MG63 (cell line): ENCODE data around the gene CRYGS. TPM values are rescaled to one million over a fixed set of nuclear protein-coding genes. Genes with fewer than 3 reads are reported as not detected.
"Not testable (repeated sequence)": the region's sequence is repeated elsewhere in the genome, so short reads cannot be mapped to it uniquely, and the experiment has no call there.

Source experiments
- DNase-seq: peaks from one replicate; pipeline ENCODE4 v3.0.0-alpha.2; 2020
- H3K27me3 ChIP-seq: fragments of 250-450 bp; sonication (Bioruptor Pico); 2 replicates; pipeline ENCODE4 v1.5.1; 2020; ENCODE audit warnings: mild to moderate bottlenecking, moderate library complexity
- H3K36me3 ChIP-seq: fragments of 250-450 bp; sonication (Bioruptor Pico); 2 replicates; pipeline ENCODE4 v1.5.1; 2020; ENCODE audit warnings: mild to moderate bottlenecking, moderate library complexity
- H3K4me3 ChIP-seq: fragments of 250-450 bp; sonication (Bioruptor Pico); 2 replicates; pipeline ENCODE4 v1.5.1; 2020; ENCODE audit warnings: mild to moderate bottlenecking, moderate library complexity
- H3K9me3 ChIP-seq: fragments of 250-450 bp; sonication (Bioruptor Pico); 2 replicates; pipeline ENCODE4 v1.5.1; 2020; ENCODE audit warnings: mild to moderate bottlenecking, moderate library complexity
- total RNA-seq: library from RNA; depleted of rRNA; stranded (reverse); fragments of >200 nt; shearing (Covaris generic); gene quantifications from 2 replicates; pipeline ENCODE4 v1.2.3, GENCODE V29; 2014; ENCODE audit warnings: low replicate concordance

The CRYGS gene
- total RNA-seq, 1 experiment from 2014 or later, result 0.66 TPM

DNA sequence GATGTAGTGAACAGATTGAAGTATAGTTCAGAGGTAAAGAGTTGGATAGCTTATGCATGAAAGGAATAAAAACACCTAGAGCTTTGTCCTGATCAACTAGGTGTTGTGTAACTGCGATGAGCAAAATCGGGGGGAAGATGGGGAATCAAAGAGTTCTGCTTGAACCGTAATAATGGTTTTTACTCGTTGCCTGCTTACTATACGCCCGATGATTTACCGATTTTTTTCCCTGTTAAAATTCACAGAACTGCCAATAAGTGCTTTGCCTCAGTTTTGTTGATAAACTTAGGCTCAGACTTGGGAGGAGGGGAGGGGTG lies 25.6 kb upstream of the CRYGS start:
- DNase-seq, result no peak

DNA sequence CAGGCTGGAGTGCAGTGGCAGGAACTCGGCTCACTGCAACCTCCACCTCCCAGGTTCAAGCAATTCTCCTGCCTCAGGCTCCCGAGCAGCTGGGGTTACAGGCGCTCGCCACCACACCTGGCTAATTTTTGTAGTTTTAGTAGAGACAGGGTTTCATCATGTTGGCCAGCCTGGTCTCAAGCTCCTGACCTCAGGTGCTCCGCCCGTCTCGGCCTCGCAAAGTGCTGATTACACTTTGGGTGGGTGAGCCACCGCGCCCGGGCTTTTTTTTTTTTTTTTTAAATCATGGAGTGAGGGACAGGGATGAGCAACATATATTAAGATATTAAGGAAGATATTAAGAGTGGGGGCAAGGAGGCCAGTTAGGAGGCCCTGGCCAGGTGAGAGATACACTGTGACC lies 25.2 kb upstream of the CRYGS start:
- Histone ChIP-seq H3K36me3 (peaks cover 22% of the 10 kb centered on the region), H3K4me3 (peak overlapping the region; percentile 94)
- DNase-seq, H3K9me3 ChIP-seq, H3K27me3 ChIP-seq: not testable (repeated sequence)

More for the DNA sequence above, 25.6 kb upstream of the CRYGS start:
- Histone ChIP-seq H3K4me3 (peak overlapping the region; percentile 94), H3K36me3 (peaks cover 26% of the 10 kb centered on the region), H3K9me3 (no peaks in the 10 kb centered on the region), H3K27me3 (no peaks in the 10 kb centered on the region)

DNA sequence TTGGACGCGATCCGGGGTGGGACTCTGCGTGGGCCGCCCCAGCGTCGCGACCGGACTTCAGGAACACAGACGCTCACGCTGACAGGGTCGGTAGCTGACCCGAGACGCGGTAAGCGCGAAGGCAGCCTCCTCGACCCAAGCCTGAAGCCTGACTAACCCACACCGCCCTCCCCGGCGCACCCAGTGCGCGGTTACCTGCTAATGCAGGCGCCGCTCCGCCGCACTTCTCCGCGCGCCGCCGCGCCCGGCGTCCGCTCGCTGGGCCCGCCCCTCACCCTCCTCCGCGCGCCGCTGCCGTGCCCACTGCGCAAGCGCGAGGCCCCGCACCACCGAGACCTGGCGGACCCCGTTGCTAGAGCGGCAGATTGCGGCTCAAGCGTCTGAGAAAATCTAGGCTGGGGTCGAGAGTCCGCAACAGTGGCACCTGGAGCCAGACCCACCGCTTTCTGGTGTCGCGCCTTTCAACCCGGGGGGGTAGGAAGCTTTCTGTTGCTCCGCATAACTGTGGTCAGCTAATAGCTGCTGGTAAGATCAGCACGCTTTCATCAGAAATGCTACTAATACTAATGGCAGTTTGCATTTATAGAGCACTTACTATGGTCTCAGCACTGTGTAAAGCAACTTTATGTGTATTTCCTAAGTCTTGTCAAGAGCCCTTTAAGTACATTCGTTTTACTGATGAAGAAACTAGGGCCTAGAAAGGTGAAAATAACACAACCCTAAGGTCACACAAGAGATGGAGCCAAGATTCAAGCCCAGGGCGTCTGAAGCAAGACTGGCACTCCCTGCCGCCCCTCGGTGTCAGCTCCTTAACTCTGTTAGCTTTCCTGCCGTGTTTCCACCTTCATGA lies 23.1 kb upstream of the CRYGS start, which contains the start of gene TBCCD1:
Gene TBCCD1, minus strand, starts transcription at position 268 of the 850 bp plus-strand sequence. CDS start 3,010 bp downstream, outside the sequence.
- Histone ChIP-seq H3K27me3 (no peaks in the 10 kb centered on the region), H3K9me3 (no peaks in the 10 kb centered on the region), H3K36me3 (peaks cover 6% of the 10 kb centered on the region; the same call in 1 of the 2 replicates), H3K4me3 (peak within 1 kb of the TSS; percentile 98)
- DNase-seq, result peak; percentile 88

DNA sequence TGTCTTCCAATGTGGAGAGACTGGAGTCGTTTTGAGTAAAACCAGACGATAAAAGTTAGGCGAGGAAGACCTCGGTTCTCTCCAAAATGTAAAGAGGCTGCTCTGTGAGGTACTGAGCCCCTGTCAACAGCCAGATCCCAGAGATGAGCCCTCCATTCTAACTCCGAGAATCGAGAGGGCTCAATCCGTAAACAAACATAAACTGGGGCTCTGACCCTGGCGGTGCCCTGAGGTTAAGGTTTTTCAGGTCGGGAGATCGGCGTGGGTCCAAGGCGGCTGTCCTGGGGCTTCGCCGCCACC lies 22.5 kb upstream of the CRYGS start:
- Histone ChIP-seq H3K4me3 (peak overlapping the region; percentile 98), H3K27me3 (no peaks in the 10 kb centered on the region)
- no peak for DNase-seq

DNA sequence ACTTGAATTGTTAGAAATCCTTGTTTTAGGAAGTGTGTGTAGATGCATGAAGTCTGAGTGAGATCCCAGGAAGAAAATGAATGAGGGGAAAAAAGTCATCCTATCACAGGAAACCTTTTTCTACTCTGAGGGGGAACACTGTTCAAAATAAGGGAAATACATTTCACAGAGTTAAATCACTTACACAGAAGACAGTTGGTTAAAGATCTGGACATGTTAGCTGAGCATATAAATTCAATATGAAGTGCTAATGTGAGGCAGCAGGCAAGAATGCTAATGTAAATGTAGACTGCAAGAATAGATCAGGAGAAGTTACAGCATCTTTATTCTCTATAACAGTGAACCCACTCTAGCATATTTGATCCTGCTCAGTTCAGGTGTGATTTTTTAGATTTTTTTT lies 20.4 kb upstream of the CRYGS start:
- H3K36me3 ChIP-seq, result peaks cover 11% of the 10 kb centered on the region; the same call in 1 of the 2 replicates

More for the DNA sequence above, 22.5 kb upstream of the CRYGS start:
- H3K36me3 ChIP-seq, result peaks cover 7% of the 10 kb centered on the region; the same call in 1 of the 2 replicates
- H3K9me3 ChIP-seq, result no peaks in the 10 kb centered on the region

DNA sequence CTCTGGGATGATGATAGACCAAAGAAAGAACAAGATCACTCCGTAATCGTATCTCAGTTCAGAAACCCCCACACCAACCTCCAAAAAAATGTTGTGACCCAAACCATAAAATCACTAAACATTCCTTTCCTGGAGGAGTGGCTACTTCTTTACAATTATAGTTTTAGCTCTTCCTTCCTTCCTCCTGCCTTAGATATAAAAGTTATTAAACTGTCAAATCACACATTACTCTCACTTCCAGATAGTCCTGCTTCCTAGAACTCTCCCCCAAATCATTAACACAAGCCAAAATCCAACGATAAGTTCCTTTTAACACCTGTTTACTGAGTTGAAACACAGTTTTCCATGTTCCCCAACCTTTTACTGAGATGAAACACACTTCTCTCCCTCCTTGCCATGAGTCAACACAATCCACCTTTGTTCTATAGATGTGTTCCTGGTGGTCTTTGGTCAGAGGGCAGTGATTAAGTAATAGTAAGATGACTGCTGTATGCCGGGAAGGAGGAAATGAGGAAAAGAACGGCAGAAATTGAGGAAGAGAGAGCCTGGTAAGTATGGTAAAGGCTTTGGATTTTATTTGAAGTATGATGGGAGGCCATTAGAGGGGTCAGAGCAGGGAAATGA lies 8.3 kb upstream of the CRYGS start:
- Histone ChIP-seq H3K4me3 (no peak overlapping the region), H3K9me3 (no peaks in the 10 kb centered on the region), H3K36me3 (peaks cover 41% of the 10 kb centered on the region), H3K27me3 (no peaks in the 10 kb centered on the region)
- DNase-seq, result no peak

More for the DNA sequence above, 20.4 kb upstream of the CRYGS start:
- no peak overlapping the region for H3K4me3 ChIP-seq
- no peaks in the 10 kb centered on the region for H3K27me3 ChIP-seq
- no peak for DNase-seq
- H3K9me3 ChIP-seq, result no peaks in the 10 kb centered on the region

DNA sequence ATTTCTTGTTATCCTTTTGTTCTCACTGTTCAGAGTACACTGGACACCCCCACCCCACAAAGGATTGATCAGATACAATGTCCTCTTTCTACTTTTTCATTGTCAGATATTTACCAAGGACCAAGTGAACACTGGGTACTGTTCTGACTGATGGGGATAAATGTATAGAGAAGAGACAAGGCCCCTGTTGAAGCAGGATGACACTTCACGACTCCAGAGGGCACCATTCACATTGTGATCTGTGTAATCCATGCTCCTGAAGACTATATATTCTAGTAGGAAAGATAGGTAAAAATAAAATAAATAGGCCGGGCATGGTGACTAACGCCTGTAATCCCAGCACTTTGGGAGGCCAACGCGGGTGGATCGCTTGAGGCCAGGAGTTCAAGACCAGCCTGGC lies 7.2 kb upstream of the CRYGS start:
- H3K36me3 ChIP-seq, result peaks cover 31% of the 10 kb centered on the region
- no peaks in the 10 kb centered on the region for H3K9me3 ChIP-seq
- no peak overlapping the region for H3K4me3 ChIP-seq
- no peak for DNase-seq
- H3K27me3 ChIP-seq, result no peaks in the 10 kb centered on the region

DNA sequence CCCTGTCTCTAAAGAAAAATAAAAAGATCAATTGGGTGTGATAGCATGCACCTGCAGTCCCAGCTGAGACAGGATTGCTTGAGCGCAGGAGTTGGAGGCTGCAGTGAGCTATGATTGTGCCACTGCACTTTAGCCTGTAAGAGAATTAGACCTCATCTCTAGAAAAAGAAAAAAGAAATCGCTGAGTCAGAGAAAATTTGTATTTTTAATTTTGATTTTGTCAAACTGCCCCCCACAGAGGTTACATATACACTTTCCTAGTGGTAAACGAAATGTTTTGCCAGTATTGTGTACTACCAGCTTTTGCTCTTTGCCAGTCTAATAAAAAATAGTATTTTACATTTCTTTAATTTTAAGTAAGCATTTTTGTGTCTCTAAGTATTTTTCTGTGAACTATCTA lies 5.3 kb upstream of the CRYGS start:
- Histone ChIP-seq H3K9me3 (no peaks in the 10 kb centered on the region), H3K4me3 (no peak overlapping the region), H3K27me3 (no peaks in the 10 kb centered on the region), H3K36me3 (peaks cover 13% of the 10 kb centered on the region)
- DNase-seq, result no peak

DNA sequence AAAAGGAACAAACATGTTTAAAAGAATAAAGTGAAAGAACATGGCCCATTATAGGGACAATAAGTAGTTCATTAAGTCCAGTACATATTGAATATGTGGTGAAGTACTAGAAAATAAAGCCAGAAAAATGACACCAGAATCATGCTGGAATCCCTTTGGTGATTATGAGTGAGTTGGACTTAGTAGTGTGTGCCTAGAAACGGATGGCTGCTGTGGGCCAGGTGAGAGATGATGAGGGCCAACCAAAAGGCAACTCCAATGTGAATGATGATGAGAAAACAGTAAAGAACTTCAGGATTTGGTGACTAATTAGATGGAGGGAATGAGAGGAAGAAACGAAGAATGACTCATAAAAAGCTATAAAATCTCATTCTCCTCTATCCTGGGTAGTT lies 3.3 kb downstream of the CRYGS start:
- no peak for DNase-seq
- H3K9me3 ChIP-seq, result no peaks in the 10 kb centered on the region
- no peak overlapping the region for H3K4me3 ChIP-seq
- H3K36me3 ChIP-seq, result no peaks in the 10 kb centered on the region; the same call in 1 of the 2 replicates
- no peaks in the 10 kb centered on the region for H3K27me3 ChIP-seq

DNA sequence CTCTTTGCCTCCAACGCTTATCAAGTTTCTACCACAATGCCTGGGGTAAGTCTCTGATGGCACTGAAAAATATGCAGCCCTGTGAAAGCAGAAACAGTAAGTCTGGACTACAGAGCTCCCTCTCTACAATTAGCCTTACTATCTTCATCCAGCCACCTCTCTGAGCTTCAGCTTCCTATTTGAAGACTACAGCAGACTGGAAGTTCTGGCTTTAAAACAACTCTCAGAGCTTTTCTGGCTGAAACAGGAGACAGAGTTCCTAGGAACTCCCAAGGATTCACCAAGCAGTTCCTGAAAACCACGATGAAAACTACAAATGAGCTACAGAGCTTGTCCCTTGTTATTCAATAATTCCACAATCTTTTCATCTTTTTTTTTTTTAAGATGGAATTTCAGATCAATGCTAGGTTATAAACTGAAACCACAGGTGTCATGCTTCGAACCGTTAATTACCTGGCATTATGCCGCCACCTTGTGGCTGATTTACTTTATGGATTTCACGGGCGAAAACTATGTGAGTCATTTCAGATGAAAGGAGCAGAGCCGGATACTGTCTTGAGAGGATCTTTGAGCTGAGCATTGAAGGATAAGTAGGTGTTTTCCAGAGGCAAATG lies 3.9 kb downstream of the CRYGS start:
- DNase-seq, result peak; percentile 54
- H3K9me3 ChIP-seq, result no peaks in the 10 kb centered on the region
- H3K27me3 ChIP-seq, result no peaks in the 10 kb centered on the region
- no peaks in the 10 kb centered on the region; the same call in 1 of the 2 replicates for H3K36me3 ChIP-seq
- H3K4me3 ChIP-seq, result no peak overlapping the region

DNA sequence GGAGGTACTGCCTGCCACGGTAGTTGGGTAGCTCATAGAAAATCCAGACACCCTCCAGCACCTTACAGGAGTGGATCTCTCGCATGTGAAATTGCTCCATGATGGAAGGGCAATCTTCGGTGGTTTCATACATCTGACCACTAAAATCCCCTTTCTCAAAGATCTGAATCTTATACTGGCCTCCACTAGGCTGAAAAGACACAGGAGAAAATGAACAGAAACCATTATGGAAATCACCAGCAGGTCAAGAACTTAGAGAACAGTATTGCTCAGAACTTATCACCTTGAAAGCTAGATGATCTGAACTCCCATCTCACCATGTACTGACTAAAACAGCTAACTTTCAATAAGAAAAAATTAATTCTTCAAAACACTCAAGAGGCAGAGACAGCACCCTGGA lies 5.4 kb downstream of the CRYGS start:
- H3K36me3 ChIP-seq, result no peaks in the 10 kb centered on the region; the same call in 1 of the 2 replicates
- DNase-seq, result no peak
- no peak overlapping the region for H3K4me3 ChIP-seq
- no peaks in the 10 kb centered on the region for H3K27me3 ChIP-seq
- H3K9me3 ChIP-seq, result no peaks in the 10 kb centered on the region

DNA sequence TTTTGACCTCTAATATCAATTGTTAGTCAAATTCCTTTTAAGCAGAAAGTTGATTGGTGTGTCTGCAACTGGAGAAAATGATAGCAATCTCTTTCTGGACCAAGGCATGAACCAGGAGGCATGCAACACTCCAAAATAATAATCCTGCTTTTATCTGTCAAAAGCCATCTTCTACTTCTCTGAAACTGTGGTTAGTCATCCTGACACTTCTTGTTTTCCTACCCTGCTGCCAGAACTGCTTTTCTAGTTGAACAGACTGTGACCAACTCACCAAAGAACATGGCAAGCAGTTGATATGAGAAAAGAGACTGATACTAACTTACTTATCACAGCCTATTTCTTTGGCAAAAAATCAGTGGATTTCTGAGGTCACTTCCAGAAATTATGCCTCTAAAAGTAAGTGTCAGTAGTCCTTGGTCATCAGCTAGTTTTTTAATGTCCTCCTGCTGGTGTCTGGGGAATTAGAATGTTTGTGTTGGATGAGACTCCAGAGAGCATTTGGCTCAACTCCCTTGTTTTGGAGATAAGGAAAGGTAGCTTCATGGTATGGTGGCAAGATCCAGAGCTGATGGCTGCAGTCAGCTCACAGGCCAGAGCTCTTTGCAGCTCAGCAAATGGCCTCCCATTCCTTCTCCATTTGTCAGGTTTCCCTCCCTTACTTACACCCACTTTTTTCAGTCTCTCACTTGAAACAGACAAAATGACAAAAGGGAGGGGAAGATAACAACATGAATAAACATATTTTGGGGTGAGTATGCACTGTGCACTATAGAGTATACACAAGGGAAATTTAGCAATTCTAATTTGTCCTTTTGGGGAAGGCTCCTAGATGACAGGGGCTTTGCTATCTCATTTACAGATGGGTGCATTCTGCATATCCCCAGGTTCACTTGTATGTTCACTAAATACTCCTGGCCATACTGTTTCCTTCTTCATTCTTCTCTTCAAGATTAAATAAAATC lies 7.0 kb downstream of the CRYGS start:
- no peaks in the 10 kb centered on the region for H3K27me3 ChIP-seq
- no peaks in the 10 kb centered on the region for H3K9me3 ChIP-seq
- H3K36me3 ChIP-seq, result no peaks in the 10 kb centered on the region
- H3K4me3 ChIP-seq, result no peak overlapping the region
- no peak for DNase-seq

DNA sequence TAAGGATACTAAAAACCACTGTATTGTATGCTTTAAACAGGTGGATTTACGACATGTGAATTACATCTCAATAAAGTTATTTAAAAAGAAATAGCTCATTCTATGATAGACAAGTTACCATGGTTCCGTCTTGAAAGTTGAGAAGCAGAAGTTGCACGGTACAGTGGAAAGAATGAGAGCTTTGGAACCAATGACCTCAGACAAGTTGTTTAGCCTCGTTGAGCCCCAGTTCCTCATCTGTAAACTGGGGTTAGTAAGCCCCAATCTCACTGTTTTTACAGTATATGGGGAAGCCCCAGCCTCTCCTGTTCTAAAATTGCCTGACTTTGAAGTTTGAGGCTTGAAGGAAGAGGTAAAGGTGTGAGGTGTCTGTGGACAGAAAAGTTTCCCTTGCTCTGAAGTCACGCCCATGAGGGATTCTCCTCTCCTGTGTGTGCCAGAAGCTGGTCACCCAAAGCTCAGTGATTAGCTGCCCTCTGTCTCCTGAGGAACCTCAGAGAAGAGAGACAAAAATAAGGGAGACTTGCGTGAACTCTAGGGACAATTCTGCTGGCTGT lies 10.0 kb downstream of the CRYGS start:
- H3K27me3 ChIP-seq, result no peaks in the 10 kb centered on the region
- DNase-seq, result no peak
- H3K9me3 ChIP-seq, result no peaks in the 10 kb centered on the region

DNA sequence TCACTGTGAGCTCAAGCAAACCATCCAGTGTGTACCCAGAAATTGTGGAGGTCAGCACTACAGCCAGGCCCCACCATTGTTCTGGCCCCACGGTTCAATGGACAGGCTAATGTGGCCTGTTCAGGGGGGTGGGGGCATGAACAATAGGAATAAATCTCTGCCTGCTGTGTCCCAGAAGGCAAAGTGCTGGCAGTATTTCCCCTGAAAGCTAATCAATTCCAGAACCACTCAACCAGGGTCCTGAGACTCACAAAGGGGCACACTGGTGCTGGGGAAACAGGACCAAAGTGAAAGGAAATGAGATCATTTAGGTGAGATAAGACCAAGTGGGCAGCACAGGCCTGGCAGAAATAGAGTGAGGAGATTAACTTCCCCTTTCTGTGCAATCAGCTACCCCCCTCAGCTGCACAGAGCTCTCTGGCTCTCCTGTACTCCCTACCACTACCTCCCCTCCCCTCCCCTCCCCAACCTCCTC lies 11.5 kb downstream of the CRYGS start:
- DNase-seq, result no peak
- Histone ChIP-seq H3K36me3 (no peaks in the 10 kb centered on the region), H3K9me3 (peaks cover 6% of the 10 kb centered on the region; the same call in 1 of the 2 replicates), H3K27me3 (no peaks in the 10 kb centered on the region), H3K4me3 (no peak overlapping the region)

More for the DNA sequence above, 10.0 kb downstream of the CRYGS start:
- Histone ChIP-seq H3K36me3 (no peaks in the 10 kb centered on the region), H3K4me3 (no peak overlapping the region)

DNA sequence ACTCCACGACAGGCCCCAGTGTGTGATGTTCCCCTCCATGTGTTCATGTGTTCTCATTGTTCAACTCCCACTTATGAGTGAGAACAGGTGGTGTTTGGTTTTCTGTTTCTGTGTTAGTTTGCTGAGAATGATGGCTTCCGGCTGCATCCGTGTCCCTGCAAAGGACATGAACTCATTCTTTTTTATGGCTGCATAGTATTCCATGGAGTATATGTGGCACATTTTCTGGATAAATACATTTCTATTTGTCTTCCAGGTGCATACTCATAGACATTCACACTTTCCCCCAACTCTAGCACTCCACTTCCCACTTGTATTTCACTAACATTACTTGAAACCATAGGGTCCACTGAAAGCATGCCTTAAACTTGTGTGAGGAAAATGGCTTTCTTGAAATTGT lies 12.5 kb downstream of the CRYGS start:
- not testable (repeated sequence) for H3K4me3 ChIP-seq, DNase-seq, H3K9me3 ChIP-seq, H3K27me3 ChIP-seq, H3K36me3 ChIP-seq

DNA sequence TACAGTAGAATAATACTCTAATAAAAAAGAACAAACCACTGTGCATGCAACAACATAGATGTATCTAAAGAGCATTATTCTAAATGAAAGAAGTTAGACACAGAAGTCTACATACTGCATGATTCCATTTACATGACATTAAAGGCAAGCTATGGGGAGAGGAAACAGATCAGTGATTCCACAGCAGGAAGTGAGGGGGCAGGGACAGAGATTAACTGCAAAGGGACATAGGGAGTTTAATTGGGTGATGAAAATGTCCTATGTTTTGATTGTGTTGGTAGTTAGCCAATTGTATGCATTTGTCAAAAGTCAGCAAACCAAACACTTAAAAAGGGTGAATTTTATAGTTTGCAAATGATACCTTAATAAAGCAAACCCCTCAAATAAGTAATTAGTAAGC lies 13.8 kb downstream of the CRYGS start:
- no peaks in the 10 kb centered on the region for H3K36me3 ChIP-seq
- H3K9me3 ChIP-seq, result peaks cover 9% of the 10 kb centered on the region; the same call in 1 of the 2 replicates
- no peaks in the 10 kb centered on the region for H3K27me3 ChIP-seq
- DNase-seq, result no peak
- no peak overlapping the region for H3K4me3 ChIP-seq
